Right lobe of liver (tissue), 6 donors: Measurements from ENCODE around the gene PCBD2. TPM values are rescaled to one million over a fixed set of nuclear protein-coding genes. Genes with fewer than 3 reads are reported as not detected.
"Not testable (repeated sequence)": the region's sequence is repeated elsewhere in the genome, so short reads cannot be mapped to it uniquely, and the experiment has no call there.

Experiments used
- ATAC-seq, 4 donors: fragments of 200-7000 bp; cut with Tn5 transposase; one replicate each; pipeline ENCODE4 v1.9.1; 2020; ENCODE audit warnings: mild to moderate bottlenecking in 4 of 4, moderate library complexity in 4 of 4
- DNase-seq, 3 donors: peaks; one replicate each; pipeline ENCODE4 v3.0.0-alpha.2; 2020
- H3K27ac ChIP-seq, 3 donors: fragments of 200-600 bp; one replicate each; pipeline ENCODE4 v1.8.0; 2022
- H3K27me3 ChIP-seq, 2 donors: fragments of 200-600 bp; one replicate each; pipeline ENCODE4 v1.8.0; 2022
- H3K36me3 ChIP-seq, 4 donors: fragments of 200-600 bp; sonication (generic) in 1 of 4; one replicate each; pipeline versions ENCODE4 v1.5.1 to v1.8.0; 2017 to 2022; ENCODE audit warnings: control low read depth in 1 of 4
- H3K4me1 ChIP-seq, 4 donors: fragments of 200-600 bp; sonication (generic) in 1 of 4; one replicate each; pipeline versions ENCODE4 v1.5.1 to v1.8.0; 2017 to 2022; ENCODE audit warnings: control low read depth in 1 of 4
- H3K4me3 ChIP-seq, 3 donors: fragments of 200-600 bp; one replicate each; pipeline ENCODE4 v1.8.0; 2022
- H3K9me3 ChIP-seq, 4 donors: fragments of 200-600 bp; sonication (generic) in 1 of 4; one replicate each; pipeline versions ENCODE4 v1.5.1 to v1.8.0; 2017 to 2022; ENCODE audit warnings: control low read depth in 1 of 4
- POLR2A ChIP-seq: fragments of 450-650 bp; IDR thresholded peaks from one replicate; pipeline ENCODE4 v1.6.1; 2017; ENCODE audit warnings: antibody characterized with exemption, mild to moderate bottlenecking
- WGBS: methylation state at CpG from one replicate; pipeline ENCODE4 v1.1.6; 2018; ENCODE audit warnings: low coverage, low lambda C conversion rate; ENCODE audit not compliant: insufficient coverage; ENCODE audit errors: missing lambda C conversion rate; 5-methylcytosine and 5-hydroxymethylcytosine counted together
- intact Hi-C, 2 donors: fragments of 100-400 bp; cut with DNase I; formaldehyde crosslinking; loops; one replicate each; pipeline versions ENCODE4 v1.11.2 to v1.14.1; 2022
- total RNA-seq, 6 experiments: library from RNA; depleted of rRNA in 2 of 6; stranded (reverse); fragments of >200 nt in 2 of 6; fragmentation: NEBNext Ultra II Directional in 3 of 6; extraction: Animal tissue kit (Norgen Biotek cat#: 25700) in 3 of 6; gene quantifications; one replicate each; pipeline versions ENCODE4 v1.1.0 to v1.2.4, GENCODE V29; 2016 to 2023
- TF ChIP-seq, protein P1 (sequence below), 4 donors: fragments of 200-600 bp in 3 of 4; fragments of 450-650 bp in 1 of 4; IDR thresholded peaks; one replicate each; pipeline versions ENCODE4 v1.5.1 to v1.8.0; 2016 to 2022; ENCODE audit warnings: antibody characterized with exemption in 4 of 4, mild to moderate bottlenecking in 2 of 4
- donor health status: DM: no; HTN: yes; CAD: no.
- donor health status: DM: no; HTN: no; CAD: no.
- donor health status: DM: no; HTN: no; CAD: no.
- donor health status: DM: no; HTN: yes; CAD: no.
- donor health status: DM: no; HTN: yes; CAD: no.

The PCBD2 gene
- total RNA-seq, 6 experiments from 2014 or later = 4.9 to 11.9 (median 10.8) TPM

DNA sequence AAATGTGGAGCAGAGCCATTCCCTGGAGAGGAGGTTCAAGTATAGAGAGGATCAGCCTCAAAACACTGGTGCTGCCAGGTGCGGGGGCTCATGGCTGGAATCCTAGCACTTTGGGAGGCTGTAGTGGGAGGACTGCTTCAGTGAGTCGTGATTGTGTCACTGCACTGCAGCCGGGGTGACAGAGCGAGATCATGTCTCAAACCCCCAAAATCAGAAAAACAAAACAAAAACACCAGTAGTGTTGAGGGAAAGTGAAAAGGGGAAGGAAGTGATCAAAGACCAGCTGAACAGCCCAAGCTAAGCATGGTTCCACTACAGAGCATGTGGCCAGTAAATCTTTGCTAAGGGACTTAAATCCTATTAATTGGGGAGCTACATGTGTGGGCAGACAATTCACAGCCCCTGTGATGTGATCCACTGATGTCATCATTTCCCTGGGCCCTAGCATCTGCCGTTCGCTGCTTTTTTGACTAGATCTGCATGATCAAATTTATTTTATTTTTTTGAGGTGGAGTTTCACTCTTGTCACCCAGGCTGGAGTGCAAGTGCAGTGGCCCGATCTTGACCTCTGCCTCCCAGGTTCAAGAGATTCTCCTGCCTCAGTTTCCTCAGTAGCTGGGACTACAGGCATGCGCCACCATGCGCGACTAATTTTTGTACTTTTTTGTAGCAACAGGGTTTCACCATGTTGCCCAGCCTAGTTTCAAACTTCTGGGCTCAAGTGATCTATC is 2.7 kb upstream of the PCBD2 start:
- no peak for DNase-seq
- no peak for ATAC-seq
- intact Hi-C loops = no loop called here
- WGBS = 79% methylated on average over 9 of the region's 10 CpGs
- Histone ChIP-seq H3K9me3 (no peaks in the 10 kb centered on the region), H3K36me3 (peaks cover 0 to 9% (median 0%) of the 10 kb centered on the region in 4 donors), H3K27me3 (no peaks in the 10 kb centered on the region), H3K27ac (no peak overlapping the region), H3K4me3 (no peak overlapping the region), H3K4me1 (no peaks in the 10 kb centered on the region)
- TF ChIP-seq, protein P1, sequence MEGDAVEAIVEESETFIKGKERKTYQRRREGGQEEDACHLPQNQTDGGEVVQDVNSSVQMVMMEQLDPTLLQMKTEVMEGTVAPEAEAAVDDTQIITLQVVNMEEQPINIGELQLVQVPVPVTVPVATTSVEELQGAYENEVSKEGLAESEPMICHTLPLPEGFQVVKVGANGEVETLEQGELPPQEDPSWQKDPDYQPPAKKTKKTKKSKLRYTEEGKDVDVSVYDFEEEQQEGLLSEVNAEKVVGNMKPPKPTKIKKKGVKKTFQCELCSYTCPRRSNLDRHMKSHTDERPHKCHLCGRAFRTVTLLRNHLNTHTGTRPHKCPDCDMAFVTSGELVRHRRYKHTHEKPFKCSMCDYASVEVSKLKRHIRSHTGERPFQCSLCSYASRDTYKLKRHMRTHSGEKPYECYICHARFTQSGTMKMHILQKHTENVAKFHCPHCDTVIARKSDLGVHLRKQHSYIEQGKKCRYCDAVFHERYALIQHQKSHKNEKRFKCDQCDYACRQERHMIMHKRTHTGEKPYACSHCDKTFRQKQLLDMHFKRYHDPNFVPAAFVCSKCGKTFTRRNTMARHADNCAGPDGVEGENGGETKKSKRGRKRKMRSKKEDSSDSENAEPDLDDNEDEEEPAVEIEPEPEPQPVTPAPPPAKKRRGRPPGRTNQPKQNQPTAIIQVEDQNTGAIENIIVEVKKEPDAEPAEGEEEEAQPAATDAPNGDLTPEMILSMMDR (IDR thresholded peaks at IDR 0.05) = no peak
- TF ChIP-seq POLR2A = no peak

DNA sequence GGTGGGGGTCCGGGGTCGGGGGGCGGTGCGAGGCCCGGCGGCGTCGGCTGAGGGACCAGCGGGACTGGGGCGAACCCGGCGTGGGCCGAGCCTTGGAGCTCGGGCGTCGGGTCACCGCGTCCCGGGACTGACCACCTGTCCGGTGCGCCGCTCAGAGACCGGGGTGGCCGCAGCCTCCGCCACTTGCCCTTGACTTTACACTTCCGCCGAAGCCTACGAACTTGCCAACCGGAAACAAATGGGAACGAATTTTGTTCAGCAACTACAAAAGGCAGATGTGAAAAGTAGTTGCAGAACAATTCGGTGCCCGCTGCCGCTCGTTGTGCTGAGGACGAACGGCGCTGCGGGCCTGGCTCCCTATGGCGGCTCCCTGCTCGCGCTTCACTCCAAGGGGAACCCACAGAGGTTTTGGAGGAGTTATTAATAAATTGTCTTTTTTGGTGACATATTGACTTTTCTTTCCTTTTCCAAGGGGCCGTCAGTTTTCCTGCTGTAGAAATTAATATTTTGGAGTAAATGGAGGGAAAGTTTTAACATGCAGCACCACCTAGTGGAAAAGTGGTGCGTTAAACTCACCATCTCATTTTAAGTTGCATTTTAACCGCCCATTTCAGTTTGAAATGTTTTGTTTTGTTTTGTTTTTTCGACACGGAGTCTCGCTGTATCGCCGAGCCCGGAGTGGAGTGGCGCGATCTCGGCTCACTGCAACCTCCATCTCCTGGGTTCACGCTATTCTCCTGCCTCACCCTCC is 490 bp downstream of the PCBD2 start:
- WGBS = under 1% methylated on average over 26 of the region's 54 CpGs
- no peaks in the 10 kb centered on the region for H3K36me3 ChIP-seq
- H3K27ac ChIP-seq = peak overlapping the region; percentile 92 to 98 (median 96)
- H3K4me1 ChIP-seq = no peaks in the 10 kb centered on the region
- peak; percentile 60 to 66 (median 63) for ATAC-seq
- no peaks in the 10 kb centered on the region for H3K9me3 ChIP-seq
- no peak for DNase-seq
- peak overlapping the region; percentile 66 to 87 (median 83) for H3K4me3 ChIP-seq
- TF ChIP-seq POLR2A = no peak
- TF ChIP-seq, protein P1 (IDR thresholded peaks at IDR 0.05) = peak; percentile 60 to 78 (median 74)
- intact Hi-C loops = no loop called here
- no peaks in the 10 kb centered on the region for H3K27me3 ChIP-seq

DNA sequence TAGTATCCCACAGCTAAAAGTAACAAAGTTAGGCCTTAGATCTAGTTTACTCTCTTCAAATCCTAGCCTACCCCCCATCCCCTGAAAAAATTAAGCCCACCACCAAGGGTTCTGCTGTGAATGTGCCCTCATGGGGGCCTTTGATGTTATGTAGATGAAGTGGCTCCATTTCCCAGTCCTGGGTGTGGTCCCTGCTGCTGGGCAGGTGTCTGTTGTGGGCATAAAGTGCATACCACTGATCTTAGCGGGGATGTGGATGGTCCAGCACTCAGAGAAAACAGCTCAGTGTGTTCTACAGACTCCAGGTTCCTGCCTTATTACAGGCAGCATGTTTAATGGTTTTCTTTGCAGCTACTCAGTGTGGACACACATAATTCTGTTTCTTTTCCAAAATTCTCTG is 1.9 kb downstream of the PCBD2 start:
- H3K4me3 ChIP-seq = no peak overlapping the region
- H3K27me3 ChIP-seq = no peaks in the 10 kb centered on the region
- no peaks in the 10 kb centered on the region for H3K9me3 ChIP-seq
- H3K27ac ChIP-seq = no peak overlapping the region
- peaks cover 0 to 7% (median 0%) of the 10 kb centered on the region in 4 donors for H3K36me3 ChIP-seq
- intact Hi-C loops = no loop called here
- ATAC-seq (no peak), DNase-seq (no peak)
- no CpG with 5 or more reads among the region's 1 CpG for WGBS
- TF ChIP-seq, protein P1 (IDR thresholded peaks at IDR 0.05) = no peak
- no peak for TF ChIP-seq POLR2A
- peaks cover 0 to 13% (median 6%) of the 10 kb centered on the region in 4 donors for H3K4me1 ChIP-seq

GRCh38 chr5:134910752-134911151 is 5.8 kb downstream of the PCBD2 start:
- Histone ChIP-seq H3K36me3 (peaks cover 0 to 22% (median 0%) of the 10 kb centered on the region in 4 donors), H3K4me1 (peaks cover 0 to 14% (median 7%) of the 10 kb centered on the region in 4 donors), H3K27ac (peak overlapping the region in 1 of 3 donors; percentile 11)
- intact Hi-C loops, H3K9me3 ChIP-seq, DNase-seq, ATAC-seq, H3K27me3 ChIP-seq, H3K4me3 ChIP-seq: not testable (repeated sequence)
- WGBS = 86% methylated on average over 1 of the region's 2 CpGs
